Left ventricle myocardium inferior (tissue), 1 donor: ENCODE results near the gene EPHA10. TPM values are rescaled to one million over a fixed set of nuclear protein-coding genes. Genes with fewer than 3 reads are reported as not detected.
"Not testable (repeated sequence)": the region's sequence is repeated elsewhere in the genome, so short reads cannot be mapped to it uniquely, and the experiment has no call there.

Source experiments
- DNase-seq: peaks from one replicate; pipeline ENCODE4 v3.0.0-alpha.2; 2020
- H3K27ac ChIP-seq: fragments of 200-600 bp; replicated peaks from 2 replicates; pipeline ENCODE4 v1.8.0; 2021
- H3K27me3 ChIP-seq: fragments of 200-600 bp; 2 replicates; pipeline ENCODE4 v1.8.0; 2021; ENCODE audit warnings: low read depth
- H3K36me3 ChIP-seq: fragments of 200-600 bp; 2 replicates; pipeline ENCODE4 v1.8.0; 2021
- H3K4me1 ChIP-seq: fragments of 200-600 bp; 2 replicates; pipeline ENCODE4 v1.8.0; 2021
- H3K4me3 ChIP-seq: fragments of 200-600 bp; 2 replicates; pipeline ENCODE4 v1.8.0; 2021; ENCODE audit warnings: mild to moderate bottlenecking, moderate library complexity
- H3K9me3 ChIP-seq: fragments of 200-600 bp; replicated peaks from 2 replicates; pipeline ENCODE4 v1.8.0; 2021
- intact Hi-C: fragments of 100-400 bp; cut with micrococcal nuclease; formaldehyde crosslinking; loops from one replicate; pipeline ENCODE4 v1.11.0; 2022
- total RNA-seq: library from RNA; stranded (reverse); fragmentation: NEBNext Ultra II Directional; extraction: Animal tissue kit (Norgen Biotek cat#: 25700); gene quantifications from one replicate; pipeline ENCODE4 v1.2.1, GENCODE V29; 2021
- TF ChIP-seq, protein P1 (sequence below): fragments of 200-600 bp; IDR thresholded peaks from 2 replicates; pipeline ENCODE4 v1.8.0; 2021; ENCODE audit warnings: antibody characterized with exemption, mild to moderate bottlenecking, borderline replicate concordance
- donor health status: DM: no; HTN: yes; CAD: no; lungs with severe emphysema.

Gene EPHA10
- total RNA-seq, 1 donor from 2014 or later, result 0.14 TPM

- TF ChIP-seq, protein P1, sequence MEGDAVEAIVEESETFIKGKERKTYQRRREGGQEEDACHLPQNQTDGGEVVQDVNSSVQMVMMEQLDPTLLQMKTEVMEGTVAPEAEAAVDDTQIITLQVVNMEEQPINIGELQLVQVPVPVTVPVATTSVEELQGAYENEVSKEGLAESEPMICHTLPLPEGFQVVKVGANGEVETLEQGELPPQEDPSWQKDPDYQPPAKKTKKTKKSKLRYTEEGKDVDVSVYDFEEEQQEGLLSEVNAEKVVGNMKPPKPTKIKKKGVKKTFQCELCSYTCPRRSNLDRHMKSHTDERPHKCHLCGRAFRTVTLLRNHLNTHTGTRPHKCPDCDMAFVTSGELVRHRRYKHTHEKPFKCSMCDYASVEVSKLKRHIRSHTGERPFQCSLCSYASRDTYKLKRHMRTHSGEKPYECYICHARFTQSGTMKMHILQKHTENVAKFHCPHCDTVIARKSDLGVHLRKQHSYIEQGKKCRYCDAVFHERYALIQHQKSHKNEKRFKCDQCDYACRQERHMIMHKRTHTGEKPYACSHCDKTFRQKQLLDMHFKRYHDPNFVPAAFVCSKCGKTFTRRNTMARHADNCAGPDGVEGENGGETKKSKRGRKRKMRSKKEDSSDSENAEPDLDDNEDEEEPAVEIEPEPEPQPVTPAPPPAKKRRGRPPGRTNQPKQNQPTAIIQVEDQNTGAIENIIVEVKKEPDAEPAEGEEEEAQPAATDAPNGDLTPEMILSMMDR, result no peak
- Histone ChIP-seq H3K27ac (no peak overlapping the region), H3K4me1 (no peaks in the 10 kb centered on the region), H3K9me3 (no peaks in the 10 kb centered on the region), H3K36me3 (no peaks in the 10 kb centered on the region), H3K27me3 (peaks cover 84% of the 10 kb centered on the region), H3K4me3 (no peak overlapping the region)
- no peak for DNase-seq
- intact Hi-C loops, result no loop called here
Observed at GRCh38 chr1:37782491-37782890, 17.6 kb upstream of the EPHA10 start.

GRCh38 chr1:37778654-37779053 is 13.7 kb upstream of the EPHA10 start:
- H3K27me3 ChIP-seq, result peaks cover 72% of the 10 kb centered on the region
- no peaks in the 10 kb centered on the region for H3K36me3 ChIP-seq
- TF ChIP-seq, protein P1, result no peak
- no peaks in the 10 kb centered on the region for H3K9me3 ChIP-seq
- DNase-seq, result no peak
- intact Hi-C loops, result no loop called here
- no peaks in the 10 kb centered on the region for H3K4me1 ChIP-seq
- H3K4me3 ChIP-seq, result no peak overlapping the region
- H3K27ac ChIP-seq, result no peak overlapping the region

GRCh38 chr1:37776946-37777516 is 12.1 kb upstream of the EPHA10 start:
- H3K27ac ChIP-seq, result no peak overlapping the region
- no peaks in the 10 kb centered on the region for H3K9me3 ChIP-seq
- no peak for DNase-seq
- TF ChIP-seq, protein P1, result no peak
- H3K36me3 ChIP-seq, result no peaks in the 10 kb centered on the region
- H3K27me3 ChIP-seq, result peaks cover 57% of the 10 kb centered on the region
- intact Hi-C loops, result no loop called here
- H3K4me3 ChIP-seq, result no peak overlapping the region
- H3K4me1 ChIP-seq, result no peaks in the 10 kb centered on the region

DNA sequence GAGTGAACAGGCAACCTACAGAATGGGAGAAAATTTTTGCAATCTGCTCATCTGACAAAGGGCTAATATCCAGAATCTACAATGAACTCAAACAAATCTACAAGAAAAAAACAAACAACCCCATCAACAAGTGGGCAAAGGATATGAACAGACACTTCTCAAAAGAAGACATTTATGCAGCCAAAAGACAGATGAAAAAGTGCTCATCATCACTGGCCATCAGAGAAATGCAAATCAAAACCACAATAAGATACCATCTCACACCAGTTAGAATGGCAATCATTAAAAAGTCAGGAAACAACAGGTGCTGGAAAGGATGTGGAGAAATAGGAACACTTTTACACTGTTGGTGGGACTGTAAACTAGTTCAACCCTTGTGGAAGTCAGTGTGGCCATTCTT is 6.5 kb upstream of the EPHA10 start:
- H3K4me3 ChIP-seq, DNase-seq, H3K36me3 ChIP-seq, H3K4me1 ChIP-seq, intact Hi-C loops, H3K27ac ChIP-seq, H3K9me3 ChIP-seq: not testable (repeated sequence)
- H3K27me3 ChIP-seq, result peaks cover 66% of the 10 kb centered on the region

DNA sequence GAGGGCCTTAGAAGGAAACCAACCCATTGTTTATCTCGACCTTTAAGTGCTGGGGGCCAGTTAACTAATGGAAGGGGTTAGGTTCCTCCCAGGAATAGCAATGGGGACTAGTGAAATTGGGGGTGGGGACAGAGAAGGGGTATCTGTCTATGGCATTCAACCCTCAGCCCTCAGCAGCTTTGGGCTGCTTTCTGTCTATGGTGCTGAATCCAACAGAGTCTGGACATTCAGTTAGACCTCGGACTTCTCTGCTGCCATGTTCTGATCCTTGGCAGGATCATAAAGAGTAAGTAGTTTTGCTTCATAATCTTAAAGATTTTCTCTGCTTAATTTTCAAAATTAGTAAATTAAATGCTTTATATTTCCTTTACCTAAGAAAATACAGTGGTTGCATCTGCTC is 2.6 kb upstream of the EPHA10 start:
- H3K4me1 ChIP-seq, result no peaks in the 10 kb centered on the region
- H3K27ac ChIP-seq, result no peak overlapping the region
- DNase-seq, result no peak
- TF ChIP-seq, protein P1, result no peak
- intact Hi-C loops, result no loop called here
- H3K4me3 ChIP-seq, result no peak overlapping the region
- no peaks in the 10 kb centered on the region for H3K9me3 ChIP-seq
- H3K27me3 ChIP-seq, result peaks cover 84% of the 10 kb centered on the region
- H3K36me3 ChIP-seq, result no peaks in the 10 kb centered on the region

DNA sequence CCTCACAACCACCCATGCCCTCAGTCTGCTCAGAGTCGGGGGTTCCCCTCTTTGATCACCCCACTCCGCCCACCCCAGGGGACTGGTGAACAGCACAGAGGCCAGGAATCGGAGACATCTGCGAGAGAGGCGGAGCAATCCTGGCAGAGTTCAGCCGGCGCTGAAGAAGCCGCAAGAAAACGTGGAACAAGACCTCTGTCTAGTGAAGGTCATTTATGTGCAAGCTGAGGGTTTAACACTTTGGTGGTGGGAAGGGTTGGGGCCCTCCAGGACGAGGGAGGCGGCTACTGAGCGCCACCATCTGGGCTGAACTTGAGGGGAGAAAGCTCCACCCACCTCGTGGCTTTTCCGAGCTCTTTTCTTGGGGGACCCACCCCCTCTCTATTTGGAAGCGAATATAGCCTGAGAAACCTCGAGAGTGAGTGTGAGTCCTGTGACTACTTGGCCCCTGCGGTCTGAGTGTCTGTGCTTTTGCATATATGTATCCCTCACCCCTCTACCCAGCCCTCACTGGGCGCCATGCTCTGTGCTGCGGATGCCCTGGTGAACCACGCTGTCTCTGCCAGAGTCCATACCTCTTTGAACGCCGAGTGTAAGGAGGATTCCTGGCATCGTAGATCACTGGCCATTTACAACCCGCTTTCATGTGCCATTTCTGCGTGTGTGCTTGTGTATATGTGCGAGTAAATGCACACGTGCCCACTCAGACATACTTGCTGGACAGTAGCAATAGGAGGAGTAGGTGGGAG is 1.2 kb upstream of the EPHA10 start:
- H3K9me3 ChIP-seq, result no peaks in the 10 kb centered on the region
- H3K4me1 ChIP-seq, result no peaks in the 10 kb centered on the region
- H3K27me3 ChIP-seq, result peaks cover 98% of the 10 kb centered on the region
- H3K4me3 ChIP-seq, result no peak overlapping the region
- DNase-seq, result no peak
- TF ChIP-seq, protein P1, result no peak
- H3K36me3 ChIP-seq, result no peaks in the 10 kb centered on the region
- intact Hi-C loops, result no loop called here
- no peak overlapping the region for H3K27ac ChIP-seq
